ENCODE measurements around the gene CACTIN.

- no peak for TF ChIP-seq POLR2A (IDR thresholded peaks at IDR 0.05)
- TF ChIP-seq, protein P1, sequence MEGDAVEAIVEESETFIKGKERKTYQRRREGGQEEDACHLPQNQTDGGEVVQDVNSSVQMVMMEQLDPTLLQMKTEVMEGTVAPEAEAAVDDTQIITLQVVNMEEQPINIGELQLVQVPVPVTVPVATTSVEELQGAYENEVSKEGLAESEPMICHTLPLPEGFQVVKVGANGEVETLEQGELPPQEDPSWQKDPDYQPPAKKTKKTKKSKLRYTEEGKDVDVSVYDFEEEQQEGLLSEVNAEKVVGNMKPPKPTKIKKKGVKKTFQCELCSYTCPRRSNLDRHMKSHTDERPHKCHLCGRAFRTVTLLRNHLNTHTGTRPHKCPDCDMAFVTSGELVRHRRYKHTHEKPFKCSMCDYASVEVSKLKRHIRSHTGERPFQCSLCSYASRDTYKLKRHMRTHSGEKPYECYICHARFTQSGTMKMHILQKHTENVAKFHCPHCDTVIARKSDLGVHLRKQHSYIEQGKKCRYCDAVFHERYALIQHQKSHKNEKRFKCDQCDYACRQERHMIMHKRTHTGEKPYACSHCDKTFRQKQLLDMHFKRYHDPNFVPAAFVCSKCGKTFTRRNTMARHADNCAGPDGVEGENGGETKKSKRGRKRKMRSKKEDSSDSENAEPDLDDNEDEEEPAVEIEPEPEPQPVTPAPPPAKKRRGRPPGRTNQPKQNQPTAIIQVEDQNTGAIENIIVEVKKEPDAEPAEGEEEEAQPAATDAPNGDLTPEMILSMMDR (IDR thresholded peaks at IDR 0.05): no peak
- no peak for TF ChIP-seq EP300 (IDR thresholded peaks at IDR 0.05)
Observed at GRCh38 chr19:3674784-3675543, 48.4 kb upstream of the CACTIN start.
